GM12891 (cell line): ENCODE results near the gene RABEPK.

Source experiments
- POLR2A ChIP-seq: IDR thresholded peaks from 2 replicates; pipeline ENCODE4 v1.6.1; 2011; ENCODE audit warnings: low read depth, low read length, control low read depth
- POLR2AphosphoS5 ChIP-seq: IDR thresholded peaks from 2 replicates; pipeline ENCODE4 v1.6.1; 2011; ENCODE audit warnings: low read depth, low read length, control low read depth
- POU2F2 ChIP-seq: IDR thresholded peaks from 2 replicates; pipeline ENCODE4 v1.6.1; 2011; ENCODE audit warnings: low read depth, mild to moderate bottlenecking, control low read depth, low read length, moderate library complexity
- SPI1 ChIP-seq: IDR thresholded peaks from 2 replicates; pipeline ENCODE4 v1.6.1; 2011; ENCODE audit warnings: low read depth, low read length, control low read depth
- TAF1 ChIP-seq: IDR thresholded peaks from 2 replicates; pipeline ENCODE4 v1.6.1; 2011; ENCODE audit warnings: low read depth, low read length, control low read depth

GRCh38 chr9:125260561-125260960 is 60.2 kb downstream of the RABEPK start:
- no peak for TF ChIP-seq POLR2AphosphoS5
- no peak for TF ChIP-seq POLR2A
- no peak for TF ChIP-seq SPI1
- no peak for TF ChIP-seq POU2F2
- no peak for TF ChIP-seq TAF1
